Ishikawa (cell line): ENCODE data around the gene C22orf42.

Experiments
- CREB1 ChIP-seq: IDR thresholded peaks from 2 replicates; pipeline ENCODE4 v1.6.1; 2012; ENCODE audit warnings: low read depth
- EGR1 ChIP-seq: IDR thresholded peaks from 2 replicates; pipeline ENCODE4 v1.6.1; 2012
- EP300 ChIP-seq: IDR thresholded peaks from 2 replicates; pipeline ENCODE4 v1.6.1; 2012; ENCODE audit warnings: borderline replicate concordance
- ZBTB7A ChIP-seq: IDR thresholded peaks from 2 replicates; pipeline ENCODE4 v1.6.1; 2012; ENCODE audit warnings: low read depth
- TF ChIP-seq, protein P1 (sequence below): IDR thresholded peaks from 2 replicates; pipeline ENCODE4 v1.6.1; 2012; ENCODE audit warnings: low read depth, mild to moderate bottlenecking

DNA sequence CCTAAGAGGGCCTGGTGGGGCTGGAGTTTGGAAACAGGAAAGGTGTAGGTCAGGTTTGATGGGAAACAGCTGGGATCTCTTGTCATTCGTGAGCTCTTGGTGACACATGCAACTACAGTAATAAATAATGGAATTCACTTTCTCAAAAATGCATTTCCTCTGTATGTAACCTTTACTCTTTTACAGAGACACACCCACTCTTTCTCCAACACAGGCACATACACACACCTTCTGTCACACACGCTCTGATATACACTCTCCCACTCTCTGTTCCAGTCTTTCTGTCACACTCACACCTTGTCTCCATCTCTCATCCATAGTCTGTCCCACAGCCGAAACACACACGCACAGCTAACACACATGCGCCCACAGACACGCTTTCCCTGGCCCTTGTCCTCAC is 6.6 kb upstream of the C22orf42 start:
- TF ChIP-seq ZBTB7A (no peak), EP300 (no peak), EGR1 (no peak), CREB1 (no peak)
- TF ChIP-seq, protein P1, sequence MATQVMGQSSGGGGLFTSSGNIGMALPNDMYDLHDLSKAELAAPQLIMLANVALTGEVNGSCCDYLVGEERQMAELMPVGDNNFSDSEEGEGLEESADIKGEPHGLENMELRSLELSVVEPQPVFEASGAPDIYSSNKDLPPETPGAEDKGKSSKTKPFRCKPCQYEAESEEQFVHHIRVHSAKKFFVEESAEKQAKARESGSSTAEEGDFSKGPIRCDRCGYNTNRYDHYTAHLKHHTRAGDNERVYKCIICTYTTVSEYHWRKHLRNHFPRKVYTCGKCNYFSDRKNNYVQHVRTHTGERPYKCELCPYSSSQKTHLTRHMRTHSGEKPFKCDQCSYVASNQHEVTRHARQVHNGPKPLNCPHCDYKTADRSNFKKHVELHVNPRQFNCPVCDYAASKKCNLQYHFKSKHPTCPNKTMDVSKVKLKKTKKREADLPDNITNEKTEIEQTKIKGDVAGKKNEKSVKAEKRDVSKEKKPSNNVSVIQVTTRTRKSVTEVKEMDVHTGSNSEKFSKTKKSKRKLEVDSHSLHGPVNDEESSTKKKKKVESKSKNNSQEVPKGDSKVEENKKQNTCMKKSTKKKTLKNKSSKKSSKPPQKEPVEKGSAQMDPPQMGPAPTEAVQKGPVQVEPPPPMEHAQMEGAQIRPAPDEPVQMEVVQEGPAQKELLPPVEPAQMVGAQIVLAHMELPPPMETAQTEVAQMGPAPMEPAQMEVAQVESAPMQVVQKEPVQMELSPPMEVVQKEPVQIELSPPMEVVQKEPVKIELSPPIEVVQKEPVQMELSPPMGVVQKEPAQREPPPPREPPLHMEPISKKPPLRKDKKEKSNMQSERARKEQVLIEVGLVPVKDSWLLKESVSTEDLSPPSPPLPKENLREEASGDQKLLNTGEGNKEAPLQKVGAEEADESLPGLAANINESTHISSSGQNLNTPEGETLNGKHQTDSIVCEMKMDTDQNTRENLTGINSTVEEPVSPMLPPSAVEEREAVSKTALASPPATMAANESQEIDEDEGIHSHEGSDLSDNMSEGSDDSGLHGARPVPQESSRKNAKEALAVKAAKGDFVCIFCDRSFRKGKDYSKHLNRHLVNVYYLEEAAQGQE, result no peak
